Trophoblast cell (in vitro differentiated cells and primary cell): ENCODE results near the gene CDK18.

Experiments
- DNase-seq, 2 donors: peaks; one replicate each; pipeline ENCODE4 v3.0.0-alpha.2; 2016
- H2AFZ ChIP-seq: 2 replicates; pipeline ENCODE4 v1.6.1; 2013; ENCODE audit warnings: low read length, moderate library complexity, mild to moderate bottlenecking; ENCODE audit not compliant: insufficient read depth, poor library complexity
- H2AK5ac ChIP-seq: 2 replicates; pipeline ENCODE4 v1.6.1; 2013; ENCODE audit warnings: mild to moderate bottlenecking, low read length
- H2BK120ac ChIP-seq: 2 replicates; pipeline ENCODE4 v1.6.1; 2013; ENCODE audit warnings: low read length, mild to moderate bottlenecking, moderate library complexity; ENCODE audit not compliant: insufficient read depth, poor library complexity
- H2BK12ac ChIP-seq: 2 replicates; pipeline ENCODE4 v1.6.1; 2013; ENCODE audit warnings: mild to moderate bottlenecking, low read length, moderate library complexity
- H2BK5ac ChIP-seq: 2 replicates; pipeline ENCODE4 v1.6.1; 2013; ENCODE audit warnings: low read length, low read depth, moderate library complexity, mild to moderate bottlenecking; ENCODE audit not compliant: poor library complexity
- H3K14ac ChIP-seq: 2 replicates; pipeline ENCODE4 v1.6.1; 2013; ENCODE audit warnings: mild to moderate bottlenecking, low read length
- H3K18ac ChIP-seq: 2 replicates; pipeline ENCODE4 v1.6.1; 2013; ENCODE audit warnings: mild to moderate bottlenecking, low read length
- H3K23ac ChIP-seq: 2 replicates; pipeline ENCODE4 v1.6.1; 2013; ENCODE audit warnings: low read length
- H3K27ac ChIP-seq: 2 replicates; pipeline ENCODE4 v1.5.1; 2013; ENCODE audit warnings: low read depth, mild to moderate bottlenecking, inconsistent platforms, low read length, moderate library complexity
- H3K27me3 ChIP-seq: 2 replicates; pipeline ENCODE4 v1.6.1; 2013; ENCODE audit warnings: inconsistent platforms, mild to moderate bottlenecking, low read length, moderate library complexity; ENCODE audit not compliant: insufficient read depth
- H3K36me3 ChIP-seq, 2 experiments: 1 replicate in 1 of 2; 2 replicates in 1 of 2; pipeline ENCODE4 v1.6.1; 2013; ENCODE audit warnings: low read length in 2 of 2, mild to moderate bottlenecking in 2 of 2, moderate library complexity in 1 of 2; ENCODE audit not compliant: insufficient read depth in 2 of 2, control insufficient read depth in 1 of 2
- H3K4ac ChIP-seq: 2 replicates; pipeline ENCODE4 v1.6.1; 2013; ENCODE audit warnings: low read depth, mild to moderate bottlenecking, low read length, moderate library complexity
- H3K4me1 ChIP-seq, 2 experiments: 1 replicate in 1 of 2; 2 replicates in 1 of 2; pipeline ENCODE4 v1.6.1; 2013; ENCODE audit warnings: low read length in 2 of 2, mild to moderate bottlenecking in 2 of 2, moderate library complexity in 1 of 2; ENCODE audit not compliant: insufficient read depth in 2 of 2, control insufficient read depth in 1 of 2
- H3K4me2 ChIP-seq: 2 replicates; pipeline ENCODE4 v1.6.1; 2013; ENCODE audit warnings: inconsistent platforms, mild to moderate bottlenecking, low read length, moderate library complexity
- H3K4me3 ChIP-seq: 2 replicates; pipeline ENCODE4 v1.5.1; 2013; ENCODE audit warnings: mild to moderate bottlenecking, low read depth, low read length, inconsistent platforms
- H3K79me1 ChIP-seq: one replicate; pipeline ENCODE4 v1.6.1; 2013; ENCODE audit warnings: low read length
- H3K79me2 ChIP-seq: 2 replicates; pipeline ENCODE4 v1.6.1; 2013; ENCODE audit warnings: low read length, mild to moderate bottlenecking; ENCODE audit not compliant: control insufficient read depth, insufficient read depth, poor library complexity
- H3K9ac ChIP-seq: 2 replicates; pipeline ENCODE4 v1.6.1; 2013; ENCODE audit warnings: mild to moderate bottlenecking, low read length
- H3K9me3 ChIP-seq: 2 replicates; pipeline ENCODE4 v1.6.1; 2013; ENCODE audit warnings: low read depth, mild to moderate bottlenecking, control low read depth, inconsistent platforms, low read length; ENCODE audit not compliant: insufficient read depth
- H4K12ac ChIP-seq: 2 replicates; pipeline ENCODE4 v1.6.1; 2013; ENCODE audit warnings: low read depth, mild to moderate bottlenecking, low read length, moderate library complexity
- H4K8ac ChIP-seq: 2 replicates; pipeline ENCODE4 v1.6.1; 2013; ENCODE audit warnings: low read depth, mild to moderate bottlenecking, low read length, moderate library complexity
- H4K91ac ChIP-seq: one replicate; pipeline ENCODE4 v1.6.1; 2013; ENCODE audit warnings: low read depth, mild to moderate bottlenecking, low read length, moderate library complexity
- WGBS: extraction: QIAGEN DNeasy Blood & Tissue Kit; methylation state at CpG from one replicate; pipeline ENCODE4 v1.1.7; 2013; ENCODE audit warnings: missing lambda C conversion rate; ENCODE audit not compliant: insufficient read length, insufficient coverage; ENCODE audit errors: extremely low coverage; 5-methylcytosine and 5-hydroxymethylcytosine counted together

The CDK18 gene

DNA sequence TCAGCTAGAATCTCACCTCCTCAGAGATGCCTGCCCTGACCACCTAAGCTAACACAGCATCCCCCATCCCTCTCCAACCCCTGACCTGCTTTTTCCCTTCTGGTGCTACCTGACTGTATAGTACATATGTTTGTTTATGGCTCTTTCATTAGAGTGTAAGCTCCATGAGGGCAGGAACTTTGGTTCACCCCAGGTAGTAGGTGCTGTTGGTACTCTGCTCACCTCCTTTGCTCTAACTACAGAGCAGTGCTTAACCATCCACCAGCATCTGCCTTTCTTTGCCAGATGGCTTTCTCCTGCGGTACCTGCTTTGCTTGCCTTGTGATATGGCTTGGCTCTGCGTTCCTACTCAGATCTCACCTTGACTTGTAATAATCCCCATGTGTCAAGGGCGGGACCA is 29.9 kb upstream of the CDK18 start:
- Histone ChIP-seq H3K9ac (no peak overlapping the region), H3K36me3 (no peaks in the 10 kb centered on the region), H3K23ac (no peak overlapping the region), H3K4me1 (no peaks in the 10 kb centered on the region), H3K79me1 (no peaks in the 10 kb centered on the region), H3K18ac (no peak overlapping the region), H2AK5ac (no peak overlapping the region), H3K4me3 (no peak overlapping the region), H4K91ac (no peak overlapping the region), H4K12ac (no peak overlapping the region), H2BK120ac (no peak overlapping the region), H3K4ac (no peak overlapping the region), H4K8ac (no peak overlapping the region), H2AFZ (no peak overlapping the region), H3K27ac (no peak overlapping the region), H3K27me3 (no peaks in the 10 kb centered on the region), H3K14ac (no peak overlapping the region), H2BK12ac (no peak overlapping the region), H3K4me2 (no peak overlapping the region), H2BK5ac (no peak overlapping the region), H3K9me3 (peaks cover 6% of the 10 kb centered on the region), H3K79me2 (no peaks in the 10 kb centered on the region)
- no CpG with 5 or more reads among the region's 3 CpGs for WGBS
- no peak for DNase-seq

DNA sequence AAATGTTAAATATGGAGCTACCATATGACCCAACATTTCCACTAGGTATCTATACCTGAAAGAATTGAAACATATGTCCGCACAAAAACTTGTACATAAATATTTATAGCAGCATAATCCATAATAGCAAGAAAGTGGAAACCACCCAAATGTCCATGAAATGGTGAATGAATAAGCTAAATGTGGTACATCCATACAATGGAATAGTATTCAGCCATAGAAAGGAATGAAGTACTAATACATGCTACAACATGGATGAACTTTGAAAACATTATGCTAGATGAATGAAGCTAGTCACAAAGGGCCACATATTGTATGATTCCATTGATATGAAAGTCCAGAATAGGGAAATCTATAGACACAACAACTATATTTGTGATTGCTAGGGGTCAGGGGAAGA is 28.6 kb upstream of the CDK18 start:
- Histone ChIP-seq H2AK5ac (no peak overlapping the region), H3K18ac (no peak overlapping the region), H4K91ac (no peak overlapping the region), H4K12ac (no peak overlapping the region), H3K79me2 (no peaks in the 10 kb centered on the region), H3K4me2 (no peak overlapping the region), H3K9me3 (peaks cover 6% of the 10 kb centered on the region), H3K27ac (no peak overlapping the region), H2AFZ (no peak overlapping the region), H2BK120ac (no peak overlapping the region), H3K23ac (no peak overlapping the region), H4K8ac (no peak overlapping the region), H3K9ac (no peak overlapping the region), H3K4me3 (no peak overlapping the region), H3K14ac (no peak overlapping the region), H3K4me1 (no peaks in the 10 kb centered on the region), H2BK5ac (no peak overlapping the region), H3K36me3 (no peaks in the 10 kb centered on the region), H3K27me3 (no peaks in the 10 kb centered on the region), H3K79me1 (no peaks in the 10 kb centered on the region), H2BK12ac (no peak overlapping the region), H3K4ac (no peak overlapping the region)
- no peak for DNase-seq
- WGBS, result no CpG with 5 or more reads among the region's 1 CpG

DNA sequence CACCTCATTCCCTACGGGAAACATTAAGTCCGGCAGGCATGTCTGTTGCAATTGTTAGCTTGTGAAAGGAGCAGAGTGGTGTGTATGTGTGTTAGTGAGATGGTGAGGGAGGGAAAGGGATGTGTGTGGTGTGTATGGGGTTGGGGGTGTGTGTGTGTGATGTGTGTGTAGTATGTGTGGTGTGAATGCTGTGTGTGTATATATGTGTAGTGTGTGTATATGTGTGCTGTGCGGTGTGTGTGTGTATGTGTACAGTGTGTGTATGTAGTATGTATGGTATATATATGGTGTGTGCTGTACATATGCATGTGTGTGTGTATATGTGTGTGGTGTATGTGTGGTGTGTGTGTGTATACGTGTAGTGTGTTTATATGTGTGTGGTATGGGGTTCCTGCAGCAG is 27.8 kb upstream of the CDK18 start:
- Histone ChIP-seq H2AK5ac (no peak overlapping the region), H3K36me3 (no peaks in the 10 kb centered on the region)

DNA sequence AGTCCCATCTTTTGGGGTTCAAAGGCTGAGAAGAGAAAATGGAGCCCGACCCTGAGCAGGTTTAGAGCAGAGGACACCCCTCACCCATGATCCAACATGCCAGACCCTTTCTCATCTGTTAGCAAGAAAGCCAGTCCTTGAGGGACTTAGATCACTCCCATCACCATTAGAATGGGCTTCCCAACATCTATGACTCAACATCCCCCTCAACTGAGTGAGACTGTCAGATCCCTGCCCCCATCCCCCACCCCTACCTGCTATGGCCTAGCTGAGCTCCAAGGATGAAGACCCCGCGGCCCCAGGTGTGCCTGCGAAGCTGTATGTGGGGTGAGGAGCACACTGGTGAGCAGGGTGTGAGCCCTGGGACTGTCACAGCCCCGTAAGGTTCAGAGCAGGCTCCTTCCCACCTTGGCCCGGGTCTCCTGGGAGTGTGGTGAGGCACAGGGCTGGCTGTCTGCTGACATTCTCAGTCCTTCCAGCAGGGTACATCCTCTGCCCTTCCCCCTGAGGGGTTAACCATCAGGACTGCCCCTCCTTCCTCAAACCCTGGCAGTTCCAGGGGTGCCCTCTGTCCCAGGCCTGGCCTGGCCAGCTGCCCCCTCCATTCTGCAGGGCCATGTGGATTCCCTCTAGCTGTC is 27.2 kb upstream of the CDK18 start:
- peaks cover 6% of the 10 kb centered on the region for H3K9me3 ChIP-seq
- no peak overlapping the region for H2AK5ac ChIP-seq
- H3K36me3 ChIP-seq, result no peaks in the 10 kb centered on the region
- H3K18ac ChIP-seq, result no peak overlapping the region
- H3K79me2 ChIP-seq, result no peaks in the 10 kb centered on the region
- H3K27me3 ChIP-seq, result no peaks in the 10 kb centered on the region
- H4K12ac ChIP-seq, result no peak overlapping the region
- no peak overlapping the region for H3K4ac ChIP-seq
- H4K8ac ChIP-seq, result no peak overlapping the region
- no peak overlapping the region for H3K4me3 ChIP-seq
- no peak overlapping the region for H3K14ac ChIP-seq
- no peak overlapping the region for H3K9ac ChIP-seq
- no peak overlapping the region for H2BK5ac ChIP-seq
- H3K4me1 ChIP-seq, result no peaks in the 10 kb centered on the region
- no peak overlapping the region for H3K23ac ChIP-seq
- no peak overlapping the region for H4K91ac ChIP-seq
- no peak overlapping the region for H2BK12ac ChIP-seq
- H2AFZ ChIP-seq, result no peak overlapping the region
- no peak for DNase-seq
- no peaks in the 10 kb centered on the region for H3K79me1 ChIP-seq
- WGBS, result no CpG with 5 or more reads among the region's 6 CpGs
- H2BK120ac ChIP-seq, result no peak overlapping the region
- H3K4me2 ChIP-seq, result no peak overlapping the region
- no peak overlapping the region for H3K27ac ChIP-seq

More for the DNA sequence above, 27.8 kb upstream of the CDK18 start:
- H4K91ac ChIP-seq, result no peak overlapping the region
- WGBS, result no CpG with 5 or more reads among the region's 4 CpGs
- H3K27me3 ChIP-seq, result no peaks in the 10 kb centered on the region
- H2AFZ ChIP-seq, result no peak overlapping the region
- H2BK120ac ChIP-seq, result no peak overlapping the region
- H3K4me2 ChIP-seq, result no peak overlapping the region
- H4K8ac ChIP-seq, result no peak overlapping the region
- no peak overlapping the region for H3K23ac ChIP-seq
- no peaks in the 10 kb centered on the region for H3K79me1 ChIP-seq
- no peaks in the 10 kb centered on the region for H3K4me1 ChIP-seq
- H3K14ac ChIP-seq, result no peak overlapping the region
- no peak overlapping the region for H3K4me3 ChIP-seq
- no peak overlapping the region for H3K27ac ChIP-seq
- H4K12ac ChIP-seq, result no peak overlapping the region
- no peak overlapping the region for H3K18ac ChIP-seq
- no peak overlapping the region for H2BK12ac ChIP-seq
- H3K4ac ChIP-seq, result no peak overlapping the region
- DNase-seq, result no peak
- H2BK5ac ChIP-seq, result no peak overlapping the region
- H3K9me3 ChIP-seq, result peaks cover 6% of the 10 kb centered on the region
- no peak overlapping the region for H3K9ac ChIP-seq
- no peaks in the 10 kb centered on the region for H3K79me2 ChIP-seq
